Stimulated activated CD8-positive, alpha-beta memory T cell treated with anti-CD3 and anti-CD28 coated beads, Interleukin-2, amount 100 ng/mL, for 1 hour (primary cell): Measurements from ENCODE around the gene NSUN6.
A peak's percentile ranks its signal among the peaks of the same experiment; 100 is the strongest.

Experiments
- DNase-seq, 2 donors: peaks; one replicate each; pipeline ENCODE4 v3.0.0-alpha.2; 2020; ENCODE audit warnings: low read depth in 2 of 2

NSUN6 gene, protein sequence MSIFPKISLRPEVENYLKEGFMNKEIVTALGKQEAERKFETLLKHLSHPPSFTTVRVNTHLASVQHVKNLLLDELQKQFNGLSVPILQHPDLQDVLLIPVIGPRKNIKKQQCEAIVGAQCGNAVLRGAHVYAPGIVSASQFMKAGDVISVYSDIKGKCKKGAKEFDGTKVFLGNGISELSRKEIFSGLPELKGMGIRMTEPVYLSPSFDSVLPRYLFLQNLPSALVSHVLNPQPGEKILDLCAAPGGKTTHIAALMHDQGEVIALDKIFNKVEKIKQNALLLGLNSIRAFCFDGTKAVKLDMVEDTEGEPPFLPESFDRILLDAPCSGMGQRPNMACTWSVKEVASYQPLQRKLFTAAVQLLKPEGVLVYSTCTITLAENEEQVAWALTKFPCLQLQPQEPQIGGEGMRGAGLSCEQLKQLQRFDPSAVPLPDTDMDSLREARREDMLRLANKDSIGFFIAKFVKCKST

DNA sequence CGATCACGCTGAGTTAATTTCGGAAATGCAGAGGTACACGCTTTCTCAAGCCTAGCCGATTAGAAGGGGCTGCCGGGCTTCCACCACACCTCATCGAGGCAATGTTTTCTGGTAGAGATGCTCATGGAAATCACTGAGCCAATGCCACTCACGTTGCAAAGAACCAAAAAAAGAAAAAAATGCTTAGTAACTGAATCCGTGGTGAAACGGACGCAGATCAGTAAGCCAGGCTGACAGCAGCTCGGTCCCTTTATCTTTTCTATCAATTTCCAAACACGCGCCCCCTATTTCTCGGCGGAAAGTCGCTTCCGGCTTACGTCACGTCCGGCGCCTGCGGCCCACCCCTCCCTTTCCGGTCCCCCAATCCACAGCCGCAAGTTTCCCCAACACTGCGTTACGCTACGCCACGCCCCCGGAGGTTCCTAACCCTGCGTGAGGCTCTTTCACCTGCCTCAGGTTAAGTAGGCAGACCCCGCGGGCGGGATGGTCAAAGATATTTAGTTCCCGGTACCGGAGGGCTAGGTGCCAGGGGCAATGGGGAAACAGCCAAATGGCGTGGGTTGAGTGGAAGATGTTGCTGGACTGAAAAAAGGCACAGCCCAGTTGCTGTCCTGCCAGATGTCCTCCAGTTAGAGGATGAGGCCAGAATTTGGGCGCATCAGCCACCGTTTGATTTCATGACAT, at the start of gene NSUN6:
Gene NSUN6 (minus strand): TSS at position 264 of the 684 bp plus-strand sequence. CDS start 384 bp downstream, outside the sequence.
- peak; percentile 92 to 94 for DNase-seq

GRCh38 chr10:18699849-18700840, 48.8 kb upstream of the NSUN6 start:
- no peak for DNase-seq

- DNase-seq, result no peak
Observed at GRCh38 chr10:18690541-18690940, 39.2 kb upstream of the NSUN6 start.

DNA sequence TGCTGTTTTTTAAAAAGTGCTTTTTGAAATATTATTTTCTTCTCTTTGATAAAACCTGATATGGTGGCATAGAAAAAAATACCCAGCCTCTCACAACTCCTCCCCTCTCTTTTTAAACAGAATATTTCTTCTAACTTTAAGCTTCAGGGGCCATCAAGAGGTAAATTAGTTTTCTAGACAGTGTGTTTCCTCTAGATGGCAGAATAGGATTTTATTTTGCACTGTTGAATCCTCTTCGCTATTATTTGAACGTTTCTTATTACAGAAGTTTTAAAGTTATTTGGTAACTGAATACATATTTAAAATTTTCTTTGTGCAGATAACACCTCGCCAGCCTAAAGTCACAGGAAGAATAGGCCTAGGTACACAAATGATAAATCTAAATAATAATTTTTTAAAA, 38.1 kb upstream of the NSUN6 start:
- no peak for DNase-seq

DNA sequence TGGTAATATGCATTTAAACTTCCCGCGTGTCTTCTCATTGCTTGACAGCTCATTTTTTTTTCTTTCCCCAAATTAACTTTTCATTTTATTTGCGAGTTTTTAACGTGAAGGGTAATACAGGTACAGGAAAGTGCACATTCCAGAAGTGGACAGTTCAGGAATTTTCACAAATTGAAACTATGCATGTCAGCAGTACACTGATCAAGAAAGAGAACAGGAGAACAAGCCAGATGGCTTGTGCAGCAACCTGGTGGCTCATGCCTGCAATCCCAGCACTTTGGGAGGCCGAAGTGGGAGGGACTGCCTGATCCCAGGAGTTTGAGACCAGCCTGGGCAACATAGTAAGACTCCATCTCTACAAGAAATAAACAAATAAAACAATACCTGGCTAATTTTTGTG, 36.3 kb upstream of the NSUN6 start:
- no peak for DNase-seq

DNA sequence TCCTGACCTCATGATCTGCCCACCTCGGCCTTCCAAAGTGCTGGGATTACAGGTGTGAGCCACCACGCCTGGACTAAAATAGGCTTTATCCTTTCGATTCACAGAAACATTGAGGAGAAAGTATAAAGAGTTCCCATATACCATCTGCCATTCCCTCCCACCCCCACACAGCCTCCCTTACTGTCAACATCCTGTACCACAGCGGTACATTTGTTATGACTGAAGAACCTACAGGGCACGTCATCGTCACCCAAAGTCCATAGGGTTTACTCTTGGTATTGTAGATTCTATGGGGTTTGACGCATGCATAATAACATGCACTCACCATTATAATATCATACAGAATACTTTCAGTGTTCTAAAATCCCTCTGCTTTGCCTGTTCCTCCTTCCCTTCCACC, 35.8 kb upstream of the NSUN6 start:
- no peak for DNase-seq

GRCh38 chr10:18685555-18685954, 34.2 kb upstream of the NSUN6 start:
- no peak for DNase-seq

DNA sequence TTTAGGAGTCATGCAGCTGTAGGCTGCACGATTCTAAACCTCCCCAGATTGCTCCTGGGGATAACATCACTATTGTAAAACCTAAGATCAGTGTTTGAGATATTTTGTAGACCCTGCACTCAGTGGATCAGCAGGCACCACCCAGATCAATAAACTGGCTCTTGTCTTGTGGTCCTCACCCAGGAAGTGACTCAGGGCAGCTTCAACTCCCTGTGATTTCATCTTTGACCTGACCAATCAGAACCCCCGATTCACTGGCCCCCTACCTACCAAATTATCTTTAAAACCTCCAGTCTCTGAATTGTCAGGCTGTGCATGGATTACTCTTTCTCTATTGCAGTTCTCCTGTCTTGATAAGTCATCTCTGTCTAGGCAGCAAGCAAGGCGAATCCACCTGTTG, 33.6 kb upstream of the NSUN6 start:
- DNase-seq, result no peak

GRCh38 chr10:18684416-18684815, 33.0 kb upstream of the NSUN6 start:
- DNase-seq, result no peak

- no peak for DNase-seq
Observed at GRCh38 chr10:18683427-18683826, 32.0 kb upstream of the NSUN6 start.

- no peak for DNase-seq
Observed at GRCh38 chr10:18681971-18682411, 30.6 kb upstream of the NSUN6 start.

GRCh38 chr10:18681366-18681765, 30.0 kb upstream of the NSUN6 start:
- no peak for DNase-seq

DNA sequence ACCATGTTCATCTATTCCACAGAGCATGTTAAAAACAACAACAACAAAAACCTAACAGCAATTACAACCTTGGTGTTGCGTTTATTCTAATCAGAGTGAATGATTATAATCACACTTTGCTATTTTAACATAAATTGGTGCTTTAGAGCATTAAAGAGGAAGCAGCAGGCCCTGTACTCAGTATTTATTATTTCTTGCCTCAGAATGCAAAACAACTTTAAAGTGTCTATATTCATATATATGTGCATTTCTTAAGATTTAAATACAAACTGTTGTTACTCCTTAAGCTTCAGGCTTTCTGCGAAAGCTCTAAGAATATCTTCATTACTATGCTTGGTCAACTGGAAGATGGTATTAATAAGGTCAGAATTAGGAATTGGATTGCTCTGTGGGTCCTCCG, 29.4 kb upstream of the NSUN6 start:
- no peak for DNase-seq

DNA sequence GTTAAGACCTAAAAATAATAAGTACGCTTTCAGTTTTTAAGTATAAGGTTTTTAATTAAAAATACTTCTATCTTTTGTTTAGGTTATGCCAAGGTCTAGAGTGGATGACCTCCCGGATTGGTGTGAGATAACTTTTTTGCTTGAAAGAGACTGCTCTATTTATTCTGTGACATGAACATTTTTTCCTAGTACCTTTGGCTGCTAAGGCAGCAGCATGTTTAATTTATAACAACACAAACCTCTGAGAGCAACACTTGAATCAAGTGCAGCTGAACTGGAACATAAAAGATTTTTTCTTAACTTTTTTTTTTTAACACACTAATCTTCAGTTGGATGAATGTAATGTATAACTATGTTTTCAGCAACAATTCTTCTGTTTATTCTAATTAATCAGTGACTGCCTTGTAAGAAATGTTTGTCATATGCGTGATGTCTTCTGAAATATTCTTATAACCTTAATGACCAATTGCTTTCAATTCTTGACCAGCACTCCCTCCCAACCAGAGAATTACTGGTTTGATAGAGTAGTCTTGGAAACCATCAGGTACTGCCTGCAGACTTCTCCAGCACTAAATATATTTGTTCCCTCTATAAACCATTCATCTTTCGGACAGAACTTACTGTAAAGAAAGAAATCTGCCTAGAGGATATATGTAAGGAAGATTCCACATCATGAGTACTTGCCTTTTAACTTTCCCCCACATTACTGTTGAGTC, 23.9 kb upstream of the NSUN6 start:
- DNase-seq, result no peak

DNA sequence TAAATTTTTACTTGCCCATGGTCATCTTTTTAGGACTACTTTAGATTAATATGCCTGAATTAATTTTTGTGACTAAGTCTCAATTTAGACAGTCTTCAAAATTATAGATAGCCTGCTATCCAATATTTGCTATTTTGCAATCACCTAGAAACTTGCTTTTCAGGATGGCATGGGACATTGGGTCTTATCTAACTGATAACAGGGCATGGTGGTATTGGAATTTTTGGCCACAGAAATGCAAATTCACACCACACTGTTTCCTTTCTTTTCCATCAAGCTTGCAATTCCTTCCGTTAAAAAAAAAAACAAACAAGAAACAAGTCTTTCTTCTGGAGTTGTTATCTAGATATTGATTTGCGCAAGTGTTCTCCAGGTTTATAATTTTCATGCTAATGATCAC, 16.6 kb upstream of the NSUN6 start:
- no peak for DNase-seq

- DNase-seq, result no peak
Observed at GRCh38 chr10:18666810-18667209, 15.4 kb upstream of the NSUN6 start.

GRCh38 chr10:18665815-18666558, 14.6 kb upstream of the NSUN6 start:
- DNase-seq, result no peak

DNA sequence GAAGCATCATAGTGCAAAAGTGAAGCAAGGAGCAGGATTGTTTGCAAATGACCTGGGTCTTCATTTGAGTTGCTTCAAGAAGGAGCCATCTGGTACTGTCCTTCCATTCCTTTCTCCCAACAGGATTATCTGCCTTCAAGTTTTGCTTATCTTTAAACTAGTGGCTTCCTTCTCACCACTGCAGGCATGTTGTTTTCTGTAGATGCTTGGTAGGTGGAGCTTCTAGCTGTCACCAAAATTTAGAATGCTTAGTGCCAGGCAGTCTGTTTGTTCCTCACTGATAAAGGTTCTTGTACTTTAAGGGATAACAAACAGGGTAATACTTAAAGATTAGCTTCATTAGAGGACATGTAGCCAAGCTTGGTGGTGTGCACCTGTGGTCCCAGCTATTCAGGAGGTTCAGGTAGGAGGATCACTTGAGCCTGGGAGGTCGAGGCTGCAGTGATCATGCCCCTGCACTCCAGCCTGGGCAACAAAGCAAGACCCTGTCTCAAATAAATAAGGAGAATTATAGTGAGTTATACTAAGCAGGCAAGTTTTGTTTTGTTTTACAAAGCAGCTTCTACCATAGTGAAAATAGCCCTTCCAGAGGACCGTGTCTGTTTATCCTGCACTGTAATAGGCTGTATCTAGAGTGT, 13.6 kb upstream of the NSUN6 start:
- no peak for DNase-seq

DNA sequence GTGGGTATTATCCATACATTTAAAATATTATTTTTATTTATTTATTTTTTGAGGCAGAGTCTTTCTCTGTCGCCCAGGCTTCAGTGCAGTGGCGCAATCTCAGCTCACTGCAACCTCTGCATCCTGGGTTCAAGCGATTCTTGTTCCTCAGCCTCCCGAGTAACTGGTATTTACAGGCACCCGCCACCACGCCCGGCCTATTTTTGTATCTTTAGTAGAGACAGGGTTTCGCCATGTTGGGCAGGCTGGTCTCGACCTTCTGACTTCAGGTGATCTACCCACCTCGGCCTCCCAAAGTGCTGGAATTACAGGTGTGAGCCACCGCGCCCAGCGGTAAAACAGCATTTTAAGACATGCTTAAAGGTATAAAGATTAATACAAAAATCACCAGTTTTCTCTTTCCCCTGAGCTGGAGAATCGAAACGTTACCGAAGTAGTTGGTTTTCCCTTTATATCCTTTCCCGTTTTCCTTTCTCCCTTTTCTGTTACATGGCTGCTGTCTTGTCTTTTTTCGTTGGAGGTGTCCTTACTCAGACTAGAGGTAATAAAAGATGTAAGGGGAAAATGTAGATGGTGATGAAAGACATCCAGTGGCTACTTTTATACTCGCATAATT, 9.5 kb upstream of the NSUN6 start:
- DNase-seq, result no peak
